Measurements from ENCODE around the gene IL2RG.

The IL2RG gene

GRCh38 chrX:71068044-71068918 is 43.1 kb downstream of the IL2RG start, which contains the start of gene SNX12:
SNX12 (minus strand) TSS chrX:71068334; CDS start chrX:71068306, 28 bp downstream.
- peak; percentile 93 to 97 for DNase-seq

- DNase-seq = no peak
Observed at GRCh38 chrX:71067712-71068043, 43.7 kb downstream of the IL2RG start.

GRCh38 chrX:71067089-71067488 is 44.3 kb downstream of the IL2RG start:
- DNase-seq = no peak

- no peak for DNase-seq
Observed at GRCh38 chrX:71060127-71060526, 51.2 kb downstream of the IL2RG start.

GRCh38 chrX:71057848-71058530 is 53.4 kb downstream of the IL2RG start:
- no peak for DNase-seq

Measured in NCI-H2081 (cell line).